HEK293 (cell line): Measurements from ENCODE around the gene ELOVL7.

ENCODE experiments used
- SP2 ChIP-seq: fragments of 450-650 bp; formaldehyde crosslinking; IDR thresholded peaks from 2 replicates; pipeline ENCODE4 v1.5.1; 2016; ENCODE audit warnings: missing biosample characterization, missing genetic modification characterization
- ZFP41 ChIP-seq: fragments of 450-650 bp; formaldehyde crosslinking; IDR thresholded peaks from 2 replicates; pipeline ENCODE4 v1.5.1; 2016; ENCODE audit warnings: missing biosample characterization, missing genetic modification characterization, borderline replicate concordance
- ZNF138 ChIP-seq: fragments of 450-650 bp; formaldehyde crosslinking; IDR thresholded peaks from 2 replicates; pipeline ENCODE4 v1.5.1; 2016; ENCODE audit warnings: missing biosample characterization, missing genetic modification characterization, borderline replicate concordance
- ZNF19 ChIP-seq: fragments of 450-650 bp; formaldehyde crosslinking; IDR thresholded peaks from 2 replicates; pipeline ENCODE4; 2016; ENCODE audit warnings: missing biosample characterization, missing genetic modification characterization, low read depth
- ZNF274 ChIP-seq, 2 experiments: fragments of 200-500 bp in 1 of 2; fragments of 450-650 bp in 1 of 2; sonication (Bioruptor generic) in 1 of 2; formaldehyde crosslinking in 1 of 2; IDR thresholded peaks; 2 replicates each; pipeline versions ENCODE4 v1.5.1 to v1.6.1; 2014 to 2016; ENCODE audit warnings: borderline replicate concordance in 1 of 2, inconsistent platforms in 1 of 2, low read length in 1 of 2, missing biosample characterization in 1 of 2, missing genetic modification characterization in 1 of 2
- ZNF394 ChIP-seq: fragments of 450-650 bp; formaldehyde crosslinking; IDR thresholded peaks from 2 replicates; pipeline ENCODE4 v1.5.1; 2016; ENCODE audit warnings: missing biosample characterization, missing genetic modification characterization, mild to moderate bottlenecking, moderate library complexity, borderline replicate concordance
- ZNF510 ChIP-seq: fragments of 450-650 bp; formaldehyde crosslinking; IDR thresholded peaks from 2 replicates; pipeline ENCODE4 v1.5.1; 2018; ENCODE audit warnings: mild to moderate bottlenecking, missing genetic modification characterization, missing biosample characterization; ENCODE audit not compliant: insufficient replicate concordance
- ZNF548 ChIP-seq: fragments of 450-650 bp; formaldehyde crosslinking; IDR thresholded peaks from 2 replicates; pipeline ENCODE4 v1.5.1; 2016; ENCODE audit warnings: missing biosample characterization, missing genetic modification characterization
- TF ChIP-seq, protein P1 (sequence below): fragments of 450-650 bp; formaldehyde crosslinking; IDR thresholded peaks from 2 replicates; pipeline ENCODE4 v1.5.1; 2016; ENCODE audit warnings: missing biosample characterization, missing genetic modification characterization

GRCh38 chr5:60812426-60812825, 31.6 kb downstream of the ELOVL7 start:
- TF ChIP-seq ZNF548 (tag by site-specific recombination) (no peak), ZNF394 (tag by site-specific recombination) (no peak), ZNF19 (tag by site-specific recombination) (no peak), SP2 (tag by site-specific recombination) (no peak), ZFP41 (no peak), ZNF510 (tag by site-specific recombination) (no peak), ZNF274 (IDR thresholded peaks at IDR 0.05; ENCODE audit: low read length) (no peak), ZNF274 (tag by site-specific recombination; IDR thresholded peaks at IDR 0.05; ENCODE audit: borderline replicate concordance) (no peak), ZNF138 (tag by site-specific recombination) (no peak)
- TF ChIP-seq, protein P1, sequence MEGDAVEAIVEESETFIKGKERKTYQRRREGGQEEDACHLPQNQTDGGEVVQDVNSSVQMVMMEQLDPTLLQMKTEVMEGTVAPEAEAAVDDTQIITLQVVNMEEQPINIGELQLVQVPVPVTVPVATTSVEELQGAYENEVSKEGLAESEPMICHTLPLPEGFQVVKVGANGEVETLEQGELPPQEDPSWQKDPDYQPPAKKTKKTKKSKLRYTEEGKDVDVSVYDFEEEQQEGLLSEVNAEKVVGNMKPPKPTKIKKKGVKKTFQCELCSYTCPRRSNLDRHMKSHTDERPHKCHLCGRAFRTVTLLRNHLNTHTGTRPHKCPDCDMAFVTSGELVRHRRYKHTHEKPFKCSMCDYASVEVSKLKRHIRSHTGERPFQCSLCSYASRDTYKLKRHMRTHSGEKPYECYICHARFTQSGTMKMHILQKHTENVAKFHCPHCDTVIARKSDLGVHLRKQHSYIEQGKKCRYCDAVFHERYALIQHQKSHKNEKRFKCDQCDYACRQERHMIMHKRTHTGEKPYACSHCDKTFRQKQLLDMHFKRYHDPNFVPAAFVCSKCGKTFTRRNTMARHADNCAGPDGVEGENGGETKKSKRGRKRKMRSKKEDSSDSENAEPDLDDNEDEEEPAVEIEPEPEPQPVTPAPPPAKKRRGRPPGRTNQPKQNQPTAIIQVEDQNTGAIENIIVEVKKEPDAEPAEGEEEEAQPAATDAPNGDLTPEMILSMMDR (tag by site-specific recombination) = no peak
